ENCODE measurements around the gene ENDOV.

Gene ENDOV

GRCh38 chr17:80470603-80471002 lies 55.6 kb downstream of the ENDOV start:
- no peak overlapping the region for H3K9ac ChIP-seq (ENCODE audit: insufficient read length)
- no peaks in the 10 kb centered on the region for H3K36me3 ChIP-seq (ENCODE audit: insufficient read depth, low read length)
- TF ChIP-seq FOXP2 (optimal IDR thresholded peaks at IDR 0.05; ENCODE audit: control extremely low read depth, extremely low read length, insufficient read depth) (no peak), POLR2AphosphoS5 (IDR thresholded peaks at IDR 0.05; ENCODE audit: borderline replicate concordance, low read depth, low read length) (no peak), EZH2 (IDR thresholded peaks at IDR 0.05) (no peak)
- DNase-seq (ENCODE audit: low read depth, low spot score) = no peak
- no peak overlapping the region for H3K4me3 ChIP-seq
- H3K27ac ChIP-seq = no peak overlapping the region
- no peaks in the 10 kb centered on the region for H3K9me3 ChIP-seq (ENCODE audit: low read depth, low read length)

DNA sequence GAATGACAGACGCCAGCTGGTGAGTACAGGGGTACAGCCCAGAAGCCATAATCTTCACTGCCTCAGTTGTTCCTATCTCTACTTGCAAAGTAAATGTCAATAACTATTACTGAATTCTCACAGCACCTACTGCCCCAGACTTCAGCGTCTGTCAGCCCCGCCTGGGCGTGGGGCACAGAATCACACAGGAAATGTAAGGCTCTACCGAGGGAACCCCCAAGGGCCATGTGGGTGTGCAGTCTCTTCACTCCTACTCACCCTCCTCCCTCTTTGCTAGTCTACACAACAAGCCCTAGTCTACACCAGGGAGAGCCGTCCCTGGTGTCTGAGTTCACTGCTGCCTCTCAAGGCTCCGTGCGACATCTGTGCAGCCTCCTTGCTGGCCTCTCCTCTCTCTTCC lies 57.0 kb downstream of the ENDOV start:
- Histone ChIP-seq H3K9me3 (ENCODE audit: low read depth, low read length) (no peaks in the 10 kb centered on the region), H3K36me3 (ENCODE audit: insufficient read depth, low read length) (no peaks in the 10 kb centered on the region), H3K9ac (ENCODE audit: insufficient read length) (no peak overlapping the region), H3K27ac (no peak overlapping the region), H3K4me3 (no peak overlapping the region)
- TF ChIP-seq EZH2 (IDR thresholded peaks at IDR 0.05) (no peak), FOXP2 (optimal IDR thresholded peaks at IDR 0.05; ENCODE audit: control extremely low read depth, extremely low read length, insufficient read depth) (no peak), POLR2AphosphoS5 (IDR thresholded peaks at IDR 0.05; ENCODE audit: borderline replicate concordance, low read depth, low read length) (no peak)
- no peak for DNase-seq (ENCODE audit: low read depth, low spot score)

GRCh38 chr17:80472996-80473395 lies 58.0 kb downstream of the ENDOV start:
- H3K4me3 ChIP-seq = no peak overlapping the region
- no peak for DNase-seq (ENCODE audit: low read depth, low spot score)
- H3K36me3 ChIP-seq (ENCODE audit: insufficient read depth, low read length) = no peaks in the 10 kb centered on the region
- no peaks in the 10 kb centered on the region for H3K9me3 ChIP-seq (ENCODE audit: low read depth, low read length)
- TF ChIP-seq FOXP2 (optimal IDR thresholded peaks at IDR 0.05; ENCODE audit: control extremely low read depth, extremely low read length, insufficient read depth) = no peak
- TF ChIP-seq EZH2 (IDR thresholded peaks at IDR 0.05) = no peak
- no peak overlapping the region for H3K27ac ChIP-seq
- no peak overlapping the region for H3K9ac ChIP-seq (ENCODE audit: insufficient read length)

- Histone ChIP-seq H3K9ac (ENCODE audit: insufficient read length) (no peak overlapping the region), H3K36me3 (ENCODE audit: insufficient read depth, low read length) (no peaks in the 10 kb centered on the region), H3K27ac (no peak overlapping the region), H3K9me3 (ENCODE audit: low read depth, low read length) (no peaks in the 10 kb centered on the region), H3K4me3 (no peak overlapping the region)
- TF ChIP-seq POLR2AphosphoS5 (IDR thresholded peaks at IDR 0.05; ENCODE audit: borderline replicate concordance, low read depth, low read length) (no peak), FOXP2 (optimal IDR thresholded peaks at IDR 0.05; ENCODE audit: control extremely low read depth, extremely low read length, insufficient read depth) (no peak), EZH2 (IDR thresholded peaks at IDR 0.05) (no peak)
- no peak for DNase-seq (ENCODE audit: low read depth, low spot score)
Measured at GRCh38 chr17:80473701-80474100, 58.7 kb downstream of the ENDOV start.

DNA sequence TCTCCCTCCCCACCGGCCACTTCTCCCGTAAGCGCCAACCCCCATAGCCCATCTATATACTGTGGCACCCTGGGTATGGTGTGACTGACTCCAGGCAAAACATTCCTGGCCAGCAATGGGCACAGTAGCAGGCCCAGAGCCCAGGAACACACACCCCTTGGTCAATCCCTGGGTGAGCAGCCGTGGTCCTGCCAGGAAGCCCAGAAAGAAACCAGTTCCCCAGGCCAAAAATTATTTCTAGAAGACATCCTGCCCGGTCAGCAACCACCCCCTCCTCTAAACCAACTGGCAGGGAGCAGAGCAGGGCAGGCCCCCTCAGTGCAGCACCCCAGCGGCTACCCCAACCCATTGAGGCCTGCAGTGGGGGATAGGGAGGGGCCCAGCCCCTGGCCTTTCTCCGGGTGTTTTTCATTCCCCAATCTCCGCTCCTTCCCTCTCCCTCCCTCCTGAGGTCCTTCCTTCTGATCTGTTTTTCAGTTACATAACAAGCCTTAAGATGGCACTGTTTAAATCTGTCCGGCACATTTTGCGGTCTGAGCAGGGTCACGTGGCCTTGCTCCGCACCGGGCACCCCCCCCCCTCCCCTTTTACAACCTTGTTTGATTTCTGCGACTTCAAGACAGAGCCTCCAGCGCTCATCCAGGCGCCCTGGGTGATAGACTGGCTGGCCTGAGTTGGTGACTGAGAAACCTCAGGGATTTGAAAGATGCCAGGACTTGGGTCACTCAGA lies 59.4 kb downstream of the ENDOV start:
- H3K27ac ChIP-seq = no peak overlapping the region
- no peak for DNase-seq (ENCODE audit: low read depth, low spot score)
- TF ChIP-seq EZH2 (IDR thresholded peaks at IDR 0.05) = no peak
- TF ChIP-seq POLR2AphosphoS5 (IDR thresholded peaks at IDR 0.05; ENCODE audit: borderline replicate concordance, low read depth, low read length) = no peak
- no peak for TF ChIP-seq FOXP2 (optimal IDR thresholded peaks at IDR 0.05; ENCODE audit: control extremely low read depth, extremely low read length, insufficient read depth)
- H3K4me3 ChIP-seq = no peak overlapping the region
- H3K36me3 ChIP-seq (ENCODE audit: insufficient read depth, low read length) = no peaks in the 10 kb centered on the region
- H3K9me3 ChIP-seq (ENCODE audit: low read depth, low read length) = no peaks in the 10 kb centered on the region
- H3K9ac ChIP-seq (ENCODE audit: insufficient read length) = no peak overlapping the region

DNA sequence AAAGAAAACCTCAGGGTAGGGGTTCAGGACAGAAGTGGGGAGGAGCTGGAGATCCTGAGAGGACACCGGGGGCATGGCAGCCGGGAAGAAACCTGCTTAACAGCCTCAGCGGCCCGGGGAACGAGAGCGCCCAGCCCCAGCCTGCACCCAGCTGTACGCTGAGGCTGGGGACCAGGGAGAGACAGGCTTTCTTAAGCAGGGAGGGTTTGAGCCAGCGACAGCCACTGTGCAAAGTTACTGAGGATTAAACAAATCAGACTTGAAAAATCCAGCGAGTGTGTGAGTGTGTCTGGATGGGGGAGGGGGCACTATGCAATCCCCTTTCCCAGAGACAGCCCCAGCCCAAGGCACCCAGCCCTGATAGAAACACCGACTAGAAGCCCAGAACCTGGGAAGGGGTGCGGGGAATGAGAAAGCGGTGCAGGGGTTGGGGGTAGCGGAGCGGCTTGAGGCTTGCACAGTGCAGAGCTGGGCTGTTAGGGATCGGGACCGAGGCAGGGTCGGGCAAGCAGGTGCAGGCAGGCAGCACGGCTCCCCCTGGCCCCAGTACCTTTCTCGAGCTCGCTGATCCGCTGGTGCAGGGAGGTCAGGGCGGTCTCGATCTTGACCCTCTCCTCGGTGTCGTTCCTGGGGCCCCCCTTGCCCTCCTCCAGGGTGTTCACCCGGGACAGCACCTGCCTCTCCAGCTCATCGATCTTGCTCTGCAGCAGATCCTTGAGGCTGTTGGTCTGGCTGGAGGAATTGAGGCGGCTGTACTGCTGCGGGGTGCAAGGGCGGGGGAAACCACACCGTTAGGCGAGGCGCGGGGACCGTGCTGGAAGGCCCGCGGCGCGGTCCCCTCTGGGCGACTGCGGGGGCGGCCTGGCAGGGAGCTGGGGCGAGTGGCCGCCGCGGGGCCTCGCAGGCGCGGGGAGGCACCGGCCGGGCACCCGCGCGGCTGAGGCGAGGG lies 60.3 kb downstream of the ENDOV start:
- TF ChIP-seq POLR2AphosphoS5 (IDR thresholded peaks at IDR 0.05; ENCODE audit: borderline replicate concordance, low read depth, low read length) (no peak), EZH2 (IDR thresholded peaks at IDR 0.05) (peak; percentile 84)
- Histone ChIP-seq H3K4me3 (no peak overlapping the region), H3K36me3 (ENCODE audit: insufficient read depth, low read length) (no peaks in the 10 kb centered on the region), H3K9me3 (ENCODE audit: low read depth, low read length) (no peaks in the 10 kb centered on the region), H3K27ac (no peak overlapping the region), H3K9ac (ENCODE audit: insufficient read length) (no peak overlapping the region)
- no peak for DNase-seq (ENCODE audit: low read depth, low spot score)

DNA sequence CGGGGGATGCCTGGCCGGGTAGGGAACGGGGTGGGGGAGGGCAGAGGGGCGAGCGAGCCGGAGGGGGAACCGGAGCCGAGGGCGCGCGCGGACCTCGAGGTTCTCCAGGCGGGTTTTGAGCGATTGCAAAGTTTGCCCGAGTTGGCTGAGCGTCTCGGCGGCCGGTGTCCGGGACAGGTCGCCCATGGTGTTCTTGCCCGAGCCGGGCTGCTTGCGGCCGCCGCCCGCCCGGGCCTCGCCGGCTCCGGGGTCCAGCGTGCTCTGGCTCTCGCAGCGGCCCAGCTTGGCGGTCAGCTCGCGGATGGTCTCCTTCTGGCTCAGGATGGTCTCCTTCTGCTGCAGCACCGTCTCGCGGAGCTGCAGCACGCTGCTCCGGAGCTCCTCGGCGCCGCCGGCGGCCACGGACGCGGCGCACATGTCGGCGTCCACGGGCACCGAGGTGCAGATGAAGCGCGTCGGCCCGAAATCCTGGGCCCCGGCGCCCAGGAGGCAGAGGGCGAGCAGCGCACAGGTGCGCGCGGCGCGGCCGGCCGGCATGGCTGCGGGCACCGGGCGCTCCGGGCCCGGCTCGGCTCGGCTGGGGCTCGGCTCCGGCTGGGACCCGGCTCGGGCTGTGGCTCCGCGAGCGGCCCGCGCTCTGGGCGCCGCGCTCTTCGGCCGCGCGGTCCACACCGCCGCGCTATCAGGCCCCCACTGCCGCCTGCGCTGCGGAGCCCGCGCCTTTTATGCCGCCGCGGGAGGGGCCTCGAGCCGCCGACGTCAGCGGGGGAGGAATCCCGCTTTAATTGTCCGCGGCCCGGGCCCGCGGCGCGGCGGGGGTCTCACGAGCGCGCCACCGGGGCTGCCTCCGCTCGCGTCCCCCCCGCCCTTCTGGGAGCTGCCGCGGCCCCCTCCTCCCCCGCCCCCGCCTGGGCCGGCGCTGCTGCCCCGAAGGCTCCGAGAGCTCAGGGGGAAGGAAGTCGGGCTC lies 61.2 kb downstream of the ENDOV start, which contains the start of gene NPTX1:
NPTX1 (minus strand) TSS at position 698 of the 967 bp plus-strand sequence; CDS start at position 537, 161 bp downstream.
- no peaks in the 10 kb centered on the region for H3K36me3 ChIP-seq (ENCODE audit: insufficient read depth, low read length)
- H3K9ac ChIP-seq (ENCODE audit: insufficient read length) = no peak within 1 kb of the TSS
- TF ChIP-seq FOXP2 (optimal IDR thresholded peaks at IDR 0.05; ENCODE audit: control extremely low read depth, extremely low read length, insufficient read depth) (no peak), POLR2AphosphoS5 (IDR thresholded peaks at IDR 0.05; ENCODE audit: borderline replicate concordance, low read depth, low read length) (no peak), EZH2 (IDR thresholded peaks at IDR 0.05) (no peak)
- no peaks in the 10 kb centered on the region for H3K9me3 ChIP-seq (ENCODE audit: low read depth, low read length)
- no peak for DNase-seq (ENCODE audit: low read depth, low spot score)
- H3K4me3 ChIP-seq = peak within 1 kb of the TSS; percentile 49
- H3K27ac ChIP-seq = no peak within 1 kb of the TSS

Data from SK-N-MC (cell line).